CD14-positive monocyte (primary cell): ENCODE results near the gene FOXO3. TPM values are rescaled to one million over a fixed set of nuclear protein-coding genes. Genes with fewer than 3 reads are reported as not detected.
A peak's percentile ranks its signal among the peaks of the same experiment; 100 is the strongest.

Experiments
- DNase-seq, 3 donors: peaks; one replicate each; pipeline ENCODE4 v3.0.0-alpha.2; 2011 to 2022
- H2AFZ ChIP-seq: 2 replicates; pipeline ENCODE4 v1.6.0; 2012; ENCODE audit warnings: mild to moderate bottlenecking, low read depth, low read length, inconsistent platforms; ENCODE audit not compliant: insufficient read depth, poor library complexity, severe bottlenecking
- H3K27ac ChIP-seq, 2 donors: 1 replicate in 1 of 2; 2 replicates in 1 of 2; pipeline ENCODE4 v1.5.1; 2012 to 2013; ENCODE audit warnings: low read length in 2 of 2, control low read depth in 1 of 2, inconsistent platforms in 1 of 2, low read depth in 1 of 2, mild to moderate bottlenecking in 1 of 2
- H3K27me3 ChIP-seq, 2 donors: one replicate each; pipeline versions ENCODE4 v1.6.0 to v1.6.1; 2011 to 2013; ENCODE audit warnings: low read length in 2 of 2; ENCODE audit not compliant: control insufficient read depth in 2 of 2, insufficient read depth in 2 of 2
- H3K36me3 ChIP-seq, 2 donors: replicated peaks in 1 of 2; 1 replicate in 1 of 2; 2 replicates in 1 of 2; pipeline versions ENCODE4 v1.5.1 to v1.6.1; 2012 to 2013; ENCODE audit warnings: low read length in 2 of 2, control low read depth in 1 of 2, inconsistent platforms in 1 of 2, mild to moderate bottlenecking in 1 of 2; ENCODE audit not compliant: insufficient read depth in 2 of 2, control insufficient read depth in 1 of 2
- H3K4me1 ChIP-seq, 2 donors: 1 replicate in 1 of 2; 2 replicates in 1 of 2; pipeline versions ENCODE4 v1.5.1 to v1.6.1; 2012 to 2013; ENCODE audit warnings: low read length in 2 of 2, control low read depth in 1 of 2, inconsistent platforms in 1 of 2, mild to moderate bottlenecking in 1 of 2, moderate library complexity in 1 of 2; ENCODE audit not compliant: insufficient read depth in 2 of 2, control insufficient read depth in 1 of 2
- H3K4me2 ChIP-seq: replicated peaks from 2 replicates; pipeline ENCODE3; 2012; ENCODE audit warnings: low read length, moderate library complexity, mild to moderate bottlenecking; ENCODE audit not compliant: poor library complexity, severe bottlenecking; ENCODE audit errors: extremely low read depth
- H3K4me3 ChIP-seq, 3 experiments: fragments of 200-600 bp in 1 of 3; sonication (generic) in 1 of 3; replicated peaks in 1 of 3; 1 replicate in 2 of 3; 2 replicates in 1 of 3; pipeline ENCODE4 v1.5.1; 2011 to 2013; ENCODE audit warnings: low read length in 3 of 3, mild to moderate bottlenecking in 3 of 3, control low read depth in 2 of 3, low read depth in 2 of 3, inconsistent platforms in 1 of 3, moderate library complexity in 1 of 3
- H3K79me2 ChIP-seq: 2 replicates; pipeline ENCODE4 v1.6.0; 2012; ENCODE audit warnings: mild to moderate bottlenecking, control low read depth, inconsistent platforms, low read length, moderate library complexity; ENCODE audit not compliant: insufficient read depth
- H3K9ac ChIP-seq: 2 replicates; pipeline ENCODE4 v1.6.0; 2017; ENCODE audit warnings: low read length, mild to moderate bottlenecking; ENCODE audit not compliant: insufficient read depth, poor library complexity, severe bottlenecking
- H3K9me3 ChIP-seq, 2 donors: replicated peaks in 1 of 2; 1 replicate in 1 of 2; 2 replicates in 1 of 2; pipeline versions ENCODE4 v1.5.1 to v1.6.1; 2012 to 2013; ENCODE audit warnings: low read length in 2 of 2, control low read depth in 1 of 2; ENCODE audit not compliant: control insufficient read depth in 1 of 2, insufficient read depth in 1 of 2
- H4K20me1 ChIP-seq: 2 replicates; pipeline ENCODE4 v1.6.0; 2012; ENCODE audit warnings: mild to moderate bottlenecking, low read length, control low read depth, moderate library complexity; ENCODE audit not compliant: insufficient read depth
- H3K27ac Mint-ChIP-seq, 7 donors: one replicate each; pipeline ENCODE4 v1.8.0; 2020; ENCODE audit warnings: mild to moderate bottlenecking in 7 of 7, mixed read lengths in 7 of 7, moderate library complexity in 6 of 7, inconsistent platforms in 2 of 7
- H3K27me3 Mint-ChIP-seq, 3 donors: one replicate each; pipeline ENCODE4 v1.8.0; 2021 to 2022; ENCODE audit warnings: low read depth in 3 of 3, mild to moderate bottlenecking in 3 of 3, mixed read lengths in 3 of 3, moderate library complexity in 3 of 3, inconsistent platforms in 1 of 3
- H3K36me3 Mint-ChIP-seq, 2 donors: one replicate each; pipeline ENCODE4 v1.8.0; 2020; ENCODE audit warnings: mixed read lengths in 2 of 2, inconsistent platforms in 1 of 2, mild to moderate bottlenecking in 1 of 2
- H3K4me1 Mint-ChIP-seq: one replicate; pipeline ENCODE4 v1.8.0; 2020; ENCODE audit warnings: mild to moderate bottlenecking, mixed read lengths
- H3K4me3 Mint-ChIP-seq, 2 donors: one replicate each; pipeline ENCODE4 v1.8.0; 2020; ENCODE audit warnings: mild to moderate bottlenecking in 2 of 2, mixed read lengths in 2 of 2, moderate library complexity in 1 of 2
- H3K9me3 Mint-ChIP-seq, 7 donors: one replicate each; pipeline ENCODE4 v1.8.0; 2020 to 2022; ENCODE audit warnings: mixed read lengths in 7 of 7, mild to moderate bottlenecking in 6 of 7, moderate library complexity in 6 of 7, inconsistent platforms in 2 of 7
- WGBS: methylation state at CpG from one replicate; pipeline ENCODE4 v1.1.5; 2013; ENCODE audit warnings: missing lambda C conversion rate; ENCODE audit not compliant: insufficient coverage; 5-methylcytosine and 5-hydroxymethylcytosine counted together
- intact Hi-C, 2 donors: fragments of 100-400 bp; cut with micrococcal nuclease; formaldehyde crosslinking; loops; one replicate each; pipeline versions ENCODE4 v1.15.0 to v1.15.1; 2023
- polyA plus RNA-seq, 3 donors: library from polyadenylated mRNA; depleted of rRNA in 1 of 3; unstranded in 2 of 3; stranded (reverse) in 1 of 3; fragments of 300-500 nt in 2 of 3; fragments of >200 nt in 1 of 3; fragmentation: Illumina TruSeq in 2 of 3; gene quantifications; 1 replicate in 2 of 3; 2 replicates in 1 of 3; pipeline ENCODE4 v1.2.3, GENCODE V29; 2012 to 2021
- TF ChIP-seq, protein P1 (sequence below): fragments of 200-600 bp; IDR thresholded peaks from one replicate; pipeline ENCODE4 v1.8.0; 2022; ENCODE audit warnings: antibody characterized with exemption, mild to moderate bottlenecking

FOXO3 gene
- polyA plus RNA-seq, 3 donors: 15.4 to 23.2 (median 17.5) TPM

DNA sequence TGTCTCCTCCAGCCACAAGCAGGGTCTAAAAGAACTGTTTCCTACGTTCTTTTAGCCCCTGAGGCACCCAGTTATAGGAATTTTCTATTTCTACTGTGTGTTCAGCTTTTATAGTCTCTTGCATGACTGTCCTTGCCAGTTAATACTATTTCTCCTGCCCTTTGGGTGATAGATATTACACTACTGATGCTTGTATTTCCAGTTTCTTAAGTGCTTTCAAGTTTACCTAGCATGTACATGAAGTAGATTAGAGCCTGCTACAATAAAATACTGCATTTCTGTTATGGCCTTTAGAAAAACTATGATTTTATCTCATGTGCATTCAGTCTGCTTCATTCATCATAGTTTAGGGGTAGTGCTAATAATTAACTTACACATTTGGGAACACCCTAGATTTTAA, 89.6 kb downstream of the FOXO3 start:
- Histone ChIP-seq H3K36me3 (no peaks in the 10 kb centered on the region), H3K27me3 (no peaks in the 10 kb centered on the region), H2AFZ (no peak overlapping the region), H3K79me2 (peaks cover 88% of the 10 kb centered on the region), H3K9ac (no peak overlapping the region), H4K20me1 (peaks cover 100% of the 10 kb centered on the region), H3K4me2 (peak overlapping the region; percentile 31), H3K9me3 (no peaks in the 10 kb centered on the region), H3K4me1 (peaks cover 70 to 76% of the 10 kb centered on the region in 2 donors), H3K4me3 (peak overlapping the region in 1 of 3 experiments; percentile 36), H3K27ac (peak overlapping the region in 1 of 2 donors; percentile 51)
- H3K4me3 Mint-ChIP-seq: peak overlapping the region; percentile 34 to 54
- no peaks in the 10 kb centered on the region for H3K27me3 Mint-ChIP-seq
- H3K9me3 Mint-ChIP-seq: no peaks in the 10 kb centered on the region
- peak overlapping the region; percentile 41 to 84 (median 78) for H3K27ac Mint-ChIP-seq
- intact Hi-C loops: loop anchor here in 1 of 2 donors (10.0 kb wide), 1 partner anchor 134 kb away; no protein-coding TSS in a partner anchor
- TF ChIP-seq, protein P1, sequence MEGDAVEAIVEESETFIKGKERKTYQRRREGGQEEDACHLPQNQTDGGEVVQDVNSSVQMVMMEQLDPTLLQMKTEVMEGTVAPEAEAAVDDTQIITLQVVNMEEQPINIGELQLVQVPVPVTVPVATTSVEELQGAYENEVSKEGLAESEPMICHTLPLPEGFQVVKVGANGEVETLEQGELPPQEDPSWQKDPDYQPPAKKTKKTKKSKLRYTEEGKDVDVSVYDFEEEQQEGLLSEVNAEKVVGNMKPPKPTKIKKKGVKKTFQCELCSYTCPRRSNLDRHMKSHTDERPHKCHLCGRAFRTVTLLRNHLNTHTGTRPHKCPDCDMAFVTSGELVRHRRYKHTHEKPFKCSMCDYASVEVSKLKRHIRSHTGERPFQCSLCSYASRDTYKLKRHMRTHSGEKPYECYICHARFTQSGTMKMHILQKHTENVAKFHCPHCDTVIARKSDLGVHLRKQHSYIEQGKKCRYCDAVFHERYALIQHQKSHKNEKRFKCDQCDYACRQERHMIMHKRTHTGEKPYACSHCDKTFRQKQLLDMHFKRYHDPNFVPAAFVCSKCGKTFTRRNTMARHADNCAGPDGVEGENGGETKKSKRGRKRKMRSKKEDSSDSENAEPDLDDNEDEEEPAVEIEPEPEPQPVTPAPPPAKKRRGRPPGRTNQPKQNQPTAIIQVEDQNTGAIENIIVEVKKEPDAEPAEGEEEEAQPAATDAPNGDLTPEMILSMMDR: no peak
- H3K4me1 Mint-ChIP-seq: peaks cover 80% of the 10 kb centered on the region
- peaks cover 24 to 41% of the 10 kb centered on the region in 2 donors for H3K36me3 Mint-ChIP-seq
- no peak for DNase-seq
- no CpG with 5 or more reads among the region's 1 CpG for WGBS

DNA sequence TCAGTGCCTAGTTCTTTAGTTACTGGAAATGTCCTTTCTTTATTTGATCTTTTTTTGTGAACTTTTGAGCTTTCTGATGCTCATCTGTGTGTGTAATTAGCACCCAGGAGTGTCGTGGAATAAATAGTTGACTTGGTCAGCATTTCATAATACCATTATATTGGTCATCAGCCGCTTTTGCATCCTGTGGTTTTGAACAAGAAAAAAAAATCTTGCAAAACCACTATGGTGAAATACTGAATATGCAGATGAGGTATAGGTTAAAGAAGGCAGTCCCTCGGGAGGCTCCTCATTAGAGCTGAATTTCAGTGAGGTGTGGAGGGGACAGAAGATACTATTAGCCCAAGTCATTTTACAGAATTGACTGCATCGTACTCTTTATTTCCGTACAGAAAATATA, 90.1 kb downstream of the FOXO3 start:
- H3K27ac ChIP-seq: peak overlapping the region in 1 of 2 donors; percentile 51
- H4K20me1 ChIP-seq: peaks cover 100% of the 10 kb centered on the region
- TF ChIP-seq, protein P1: no peak
- H3K4me3 ChIP-seq: peak overlapping the region in 1 of 3 experiments; percentile 36
- no peaks in the 10 kb centered on the region for H3K27me3 ChIP-seq
- peak overlapping the region in 6 of 7 donors; percentile 42 to 86 (median 80) for H3K27ac Mint-ChIP-seq
- no peaks in the 10 kb centered on the region for H3K27me3 Mint-ChIP-seq
- intact Hi-C loops: loop anchor here in 1 of 2 donors (10.0 kb wide), 1 partner anchor 134 kb away; no protein-coding TSS in a partner anchor
- WGBS: no CpG with 5 or more reads among the region's 5 CpGs
- H3K4me2 ChIP-seq: peak overlapping the region; percentile 31
- no peaks in the 10 kb centered on the region for H3K36me3 ChIP-seq
- H3K36me3 Mint-ChIP-seq: peaks cover 22 to 39% of the 10 kb centered on the region in 2 donors
- no peak overlapping the region for H2AFZ ChIP-seq
- H3K9me3 ChIP-seq: no peaks in the 10 kb centered on the region
- DNase-seq: peak; percentile 70 to 90 (median 84)
- peaks cover 80% of the 10 kb centered on the region for H3K4me1 Mint-ChIP-seq
- peaks cover 70 to 76% of the 10 kb centered on the region in 2 donors for H3K4me1 ChIP-seq
- no peaks in the 10 kb centered on the region for H3K9me3 Mint-ChIP-seq
- H3K9ac ChIP-seq: no peak overlapping the region
- peak overlapping the region in 1 of 2 donors; percentile 54 for H3K4me3 Mint-ChIP-seq
- H3K79me2 ChIP-seq: peaks cover 92% of the 10 kb centered on the region
